HG03196 (cell line): ENCODE data around the gene PWP1.
"Not testable (repeated sequence)": the region's sequence is repeated elsewhere in the genome, so short reads cannot be mapped to it uniquely, and the experiment has no call there.

Experiments
- ATAC-seq: cut with Tn5 transposase; IDR thresholded peaks from one replicate; pipeline ENCODE4 v1.9.1; 2021; ENCODE audit not compliant: unreplicated experiment

The PWP1 gene

GRCh38 chr12:107667464-107667863 lies 18.1 kb upstream of the PWP1 start:
- ATAC-seq, result no peak

GRCh38 chr12:107668320-107669098 lies 17.1 kb upstream of the PWP1 start:
- no peak for ATAC-seq

GRCh38 chr12:107669946-107670345 lies 15.7 kb upstream of the PWP1 start:
- ATAC-seq, result no peak

GRCh38 chr12:107670999-107671643 lies 14.5 kb upstream of the PWP1 start:
- no peak for ATAC-seq

- no peak for ATAC-seq
These were observed 7.9 kb upstream of the PWP1 start for GRCh38 chr12:107677671-107678070.

- no peak for ATAC-seq
These were observed 6.3 kb upstream of the PWP1 start for GRCh38 chr12:107679336-107679735.

- ATAC-seq, result no peak
These were observed 4.2 kb upstream of the PWP1 start for GRCh38 chr12:107681455-107681835.

- ATAC-seq, result no peak
These were observed 3.5 kb upstream of the PWP1 start for GRCh38 chr12:107681836-107682820.

GRCh38 chr12:107684029-107684795 lies 1.4 kb upstream of the PWP1 start:
- no peak for ATAC-seq

- ATAC-seq, result no peak
These were observed 624 bp upstream of the PWP1 start for GRCh38 chr12:107684990-107685359.

GRCh38 chr12:107695772-107696171 lies 10.2 kb downstream of the PWP1 start:
- not testable (repeated sequence) for ATAC-seq

GRCh38 chr12:107702106-107702505 lies 16.5 kb downstream of the PWP1 start:
- no peak for ATAC-seq

GRCh38 chr12:107704041-107704440 lies 18.4 kb downstream of the PWP1 start:
- ATAC-seq, result no peak

- not testable (repeated sequence) for ATAC-seq
These were observed 19.9 kb downstream of the PWP1 start for GRCh38 chr12:107705522-107705921.

- no peak for ATAC-seq
These were observed 30.2 kb downstream of the PWP1 start for GRCh38 chr12:107715780-107716179.

- ATAC-seq, result no peak
These were observed 33.0 kb downstream of the PWP1 start for GRCh38 chr12:107718606-107719005.

- not testable (repeated sequence) for ATAC-seq
These were observed 41.7 kb downstream of the PWP1 start for GRCh38 chr12:107727327-107727726.

GRCh38 chr12:107727742-107728141 lies 42.1 kb downstream of the PWP1 start:
- not testable (repeated sequence) for ATAC-seq

- no peak for ATAC-seq
These were observed 45.2 kb downstream of the PWP1 start for GRCh38 chr12:107730618-107731341.

- ATAC-seq, result no peak
These were observed 45.8 kb downstream of the PWP1 start for GRCh38 chr12:107731366-107731765.
